ENCODE results near the gene ZNF470. TPM values are rescaled to one million over a fixed set of nuclear protein-coding genes. Genes with fewer than 3 reads are reported as not detected.

Gene ZNF470
- total RNA-seq, 1 experiment from 2014 or later = 5.1 TPM

- no peak overlapping the region for H3K4me3 ChIP-seq (ENCODE audit: low read depth, low read length, poor library complexity, severe bottlenecking)
- ChIA-PET CTCF (no interaction called here), POLR2A (ENCODE audit: low non-redundant PET) (no interaction called here)
- peak; percentile 48; the same call in 1 of the 2 replicates for TF ChIP-seq CTCF (conservative IDR thresholded peaks at IDR 0.05; ENCODE audit: low read depth, low read length)
- TF ChIP-seq EZH2 (IDR thresholded peaks at IDR 0.05; ENCODE audit: borderline replicate concordance, low read depth, low read length, poor library complexity, severe bottlenecking) = no peak
- H3K36me3 ChIP-seq (ENCODE audit: insufficient read depth, low read length, poor library complexity, severe bottlenecking) = peaks cover 47% of the 10 kb centered on the region
- no peak overlapping the region for H3K27ac ChIP-seq (ENCODE audit: low read depth, low read length, poor library complexity, severe bottlenecking)
- DNase-seq (ENCODE audit: low spot score) = peak; percentile 4
- no TSS peak for BruUV-seq (replicated peaks)
- no peaks in the 10 kb centered on the region for H3K27me3 ChIP-seq (replicated peaks; ENCODE audit: insufficient read depth, low read depth, low read length, poor library complexity)
- peaks cover 39% of the 10 kb centered on the region for H3K9me3 ChIP-seq (ENCODE audit: low read depth, low read length, poor library complexity, severe bottlenecking)
- H3K4me1 ChIP-seq (ENCODE audit: insufficient read depth, low read length, poor library complexity, severe bottlenecking) = no peaks in the 10 kb centered on the region
- intact Hi-C loops (cut with micrococcal nuclease; ENCODE audit: unreplicated experiment) = no loop called here
Measured at GRCh38 chr19:56547535-56547934, 19.7 kb upstream of the ZNF470 start.

- CTCF ChIA-PET = no interaction called here
- Histone ChIP-seq H3K9me3 (ENCODE audit: low read depth, low read length, poor library complexity, severe bottlenecking) (peaks cover 78% of the 10 kb centered on the region), H3K4me1 (ENCODE audit: insufficient read depth, low read length, poor library complexity, severe bottlenecking) (no peaks in the 10 kb centered on the region), H3K36me3 (ENCODE audit: insufficient read depth, low read length, poor library complexity, severe bottlenecking) (peaks cover 47% of the 10 kb centered on the region), H3K27ac (ENCODE audit: low read depth, low read length, poor library complexity, severe bottlenecking) (no peak overlapping the region), H3K4me3 (ENCODE audit: low read depth, low read length, poor library complexity, severe bottlenecking) (no peak overlapping the region), H3K27me3 (replicated peaks; ENCODE audit: insufficient read depth, low read depth, low read length, poor library complexity) (no peaks in the 10 kb centered on the region)
- POLR2A ChIA-PET (ENCODE audit: low non-redundant PET) = no interaction called here
- intact Hi-C loops (cut with micrococcal nuclease; ENCODE audit: unreplicated experiment) = no loop called here
- no peak for DNase-seq (ENCODE audit: low spot score)
- TF ChIP-seq CTCF (conservative IDR thresholded peaks at IDR 0.05; ENCODE audit: low read depth, low read length) (no peak), EZH2 (IDR thresholded peaks at IDR 0.05; ENCODE audit: borderline replicate concordance, low read depth, low read length, poor library complexity, severe bottlenecking) (no peak)
- no TSS peak for BruUV-seq (replicated peaks)
Measured at GRCh38 chr19:56554272-56554869, 12.9 kb upstream of the ZNF470 start.

GRCh38 chr19:56562766-56563165, 4.5 kb upstream of the ZNF470 start:
- DNase-seq (ENCODE audit: low spot score) = no peak
- Histone ChIP-seq H3K36me3 (ENCODE audit: insufficient read depth, low read length, poor library complexity, severe bottlenecking) (no peaks in the 10 kb centered on the region), H3K4me3 (ENCODE audit: low read depth, low read length, poor library complexity, severe bottlenecking) (no peak overlapping the region), H3K4me1 (ENCODE audit: insufficient read depth, low read length, poor library complexity, severe bottlenecking) (no peaks in the 10 kb centered on the region), H3K9me3 (ENCODE audit: low read depth, low read length, poor library complexity, severe bottlenecking) (peaks cover 69% of the 10 kb centered on the region), H3K27me3 (replicated peaks; ENCODE audit: insufficient read depth, low read depth, low read length, poor library complexity) (no peaks in the 10 kb centered on the region), H3K27ac (ENCODE audit: low read depth, low read length, poor library complexity, severe bottlenecking) (no peak overlapping the region)
- BruUV-seq (replicated peaks) = no TSS peak
- no peak for TF ChIP-seq CTCF (conservative IDR thresholded peaks at IDR 0.05; ENCODE audit: low read depth, low read length)
- intact Hi-C loops (cut with micrococcal nuclease; ENCODE audit: unreplicated experiment) = no loop called here
- ChIA-PET CTCF (no interaction called here), POLR2A (ENCODE audit: low non-redundant PET) (no interaction called here)
